Prostate gland (tissue), 2 donors: ENCODE data around the gene B9D1. TPM values are rescaled to one million over a fixed set of nuclear protein-coding genes. Genes with fewer than 3 reads are reported as not detected.

Experiments used
- DNase-seq: peaks from one replicate; pipeline ENCODE4 v3.0.0-alpha.2; 2019; ENCODE audit warnings: low spot score
- H3K27ac ChIP-seq, 2 donors: fragments of 200-600 bp; sonication (generic); 2 replicates each; pipeline ENCODE4 v1.5.1; 2017 to 2019
- H3K27me3 ChIP-seq: fragments of 200-600 bp; sonication (generic); replicated peaks from 2 replicates; pipeline ENCODE4 v1.5.1; 2019; ENCODE audit not compliant: insufficient read depth
- H3K36me3 ChIP-seq, 2 donors: fragments of 200-600 bp; sonication (generic); 1 replicate in 1 of 2; 2 replicates in 1 of 2; pipeline versions ENCODE4 v1.5.1 to v1.8.1; 2017 to 2019
- H3K4me1 ChIP-seq: fragments of 200-600 bp; sonication (generic); replicated peaks from 2 replicates; pipeline ENCODE4 v1.5.1; 2019
- H3K4me3 ChIP-seq, 2 donors: fragments of 200-600 bp; sonication (generic); 2 replicates each; pipeline ENCODE4 v1.5.1; 2017 to 2019
- H3K9me3 ChIP-seq: fragments of 200-600 bp; sonication (generic); 2 replicates; pipeline ENCODE4 v1.5.1; 2017
- CTCF ChIP-seq, 4 experiments: fragments of 200-600 bp in 2 of 4; fragments of 450-650 bp in 2 of 4; sonication (generic) in 2 of 4; IDR thresholded peaks; 1 replicate in 3 of 4; 2 replicates in 1 of 4; pipeline ENCODE4 v1.5.1; 2016 to 2019; ENCODE audit warnings: antibody characterized with exemption in 4 of 4, mild to moderate bottlenecking in 2 of 4, moderate library complexity in 2 of 4
- POLR2A ChIP-seq: fragments of 450-650 bp; IDR thresholded peaks from one replicate; pipeline ENCODE4 v1.6.1; 2016; ENCODE audit warnings: antibody characterized with exemption, mild to moderate bottlenecking
- POLR2AphosphoS5 ChIP-seq: sonication (generic); formaldehyde crosslinking; IDR thresholded peaks from one replicate; pipeline ENCODE4 v1.6.1; 2017; ENCODE audit warnings: antibody characterized with exemption
- WGBS: methylation state at CpG from one replicate; pipeline ENCODE4 v1.1.5; 2018; 5-methylcytosine and 5-hydroxymethylcytosine counted together
- intact Hi-C: fragments of 100-400 bp; cut with DNase I; formaldehyde crosslinking; loops from one replicate; pipeline ENCODE4 v1.14.2; 2022
- total RNA-seq, 2 donors: library from RNA; depleted of rRNA; stranded (reverse); fragments of >200 nt; gene quantifications; one replicate each; pipeline ENCODE4 v1.1.0, GENCODE V29; 2016

Gene B9D1
- 10 to 100 TPM; 15.7 to 28.8 TPM for total RNA-seq

DNA sequence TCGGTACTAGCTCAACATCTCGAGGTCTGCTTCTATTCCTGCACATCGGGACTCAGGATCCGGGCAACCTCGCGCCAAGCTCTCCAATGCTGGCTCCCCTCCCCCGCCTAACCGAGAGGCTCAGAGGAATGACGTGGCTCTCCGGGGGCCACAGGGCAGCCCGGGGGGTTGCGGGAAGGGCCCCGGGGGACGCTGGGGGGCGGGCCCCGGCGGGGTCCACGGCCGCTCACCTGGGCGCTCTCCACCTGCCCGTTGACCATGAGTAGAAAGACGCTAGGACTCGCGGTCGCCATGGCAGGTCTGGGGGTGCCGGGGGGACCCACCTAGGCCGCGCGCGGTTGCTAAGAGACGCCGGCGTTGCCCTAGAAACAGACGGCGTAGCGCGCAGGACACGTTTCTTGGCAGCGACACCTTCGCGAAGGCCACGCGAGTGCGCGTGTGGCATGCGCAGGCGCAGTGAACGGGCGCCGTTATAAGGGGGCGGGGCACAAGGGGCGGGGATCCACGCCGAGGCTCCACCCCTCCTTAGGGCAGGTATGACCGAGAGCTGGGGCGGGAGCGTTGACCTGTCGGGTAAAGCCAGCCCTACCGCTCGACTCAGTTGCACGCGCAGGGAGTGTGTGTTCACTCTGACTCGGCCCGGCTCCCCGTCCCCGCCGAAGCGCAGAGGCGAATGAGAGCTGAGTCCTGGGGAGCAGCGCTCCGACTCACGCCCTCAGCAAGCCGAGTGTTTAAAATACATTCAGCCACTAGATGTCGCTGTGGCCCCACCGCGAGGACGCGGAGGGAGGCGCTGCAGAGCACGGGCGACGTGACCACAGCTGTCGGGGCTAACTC lies at the start of gene B9D1:
B9D1 (minus strand) TSS at position 447 of the 837 bp plus-strand sequence; CDS start at position 293, 154 bp downstream.
- peak; percentile 91 for DNase-seq
- peak within 1 kb of the TSS; percentile 86 to 87 for H3K27ac ChIP-seq
- no peaks in the 10 kb centered on the region for H3K4me1 ChIP-seq
- no peaks in the 10 kb centered on the region for H3K36me3 ChIP-seq
- peak within 1 kb of the TSS; percentile 61 to 69 for H3K4me3 ChIP-seq
- TF ChIP-seq CTCF (IDR thresholded peaks at IDR 0.05) (peak; percentile 98 to 100 (median 100)), POLR2AphosphoS5 (peak; percentile 91), POLR2A (no peak)
- H3K27me3 ChIP-seq = no peaks in the 10 kb centered on the region
- H3K9me3 ChIP-seq = no peaks in the 10 kb centered on the region
- under 1% methylated on average over 72 of the region's 83 CpGs for WGBS
- intact Hi-C loops = loop anchor here (1.0 to 5.0 kb wide), 3 partner anchors 85 to 400 kb away; no protein-coding TSS in a partner anchor

DNA sequence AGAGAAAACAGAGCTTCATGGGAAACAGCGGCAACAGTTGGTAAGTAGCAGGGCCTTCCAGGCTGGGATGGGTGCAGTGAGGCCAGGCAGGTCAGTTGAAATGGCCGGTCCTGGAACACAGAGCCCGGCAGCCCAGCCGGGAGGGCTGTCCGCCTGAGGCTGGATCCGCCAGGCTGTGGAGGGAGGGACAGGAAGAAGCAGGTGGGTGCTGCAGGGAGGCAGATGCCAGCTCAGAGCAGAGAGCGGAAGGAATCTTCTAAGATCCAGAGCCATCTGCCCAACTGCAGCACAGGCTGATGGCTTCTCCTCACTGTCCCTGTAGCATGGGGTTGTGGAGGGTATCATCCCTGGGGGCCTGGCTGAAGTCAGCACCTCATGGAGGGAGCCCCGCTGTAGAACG lies 49.1 kb upstream of the B9D1 start:
- Histone ChIP-seq H3K36me3 (no peaks in the 10 kb centered on the region), H3K9me3 (no peaks in the 10 kb centered on the region), H3K4me1 (no peaks in the 10 kb centered on the region), H3K27ac (peak overlapping the region in 1 of 2 donors; percentile 20), H3K4me3 (peak overlapping the region; percentile 5 to 11), H3K27me3 (no peaks in the 10 kb centered on the region)
- intact Hi-C loops = loop anchor here (2.0 kb wide), 1 partner anchor 33 kb away; no protein-coding TSS in a partner anchor
- 49% methylated on average over 9 of the region's 9 CpGs for WGBS
- no peak for DNase-seq
- no peak for TF ChIP-seq POLR2AphosphoS5
- TF ChIP-seq CTCF (IDR thresholded peaks at IDR 0.05) = no peak
- no peak for TF ChIP-seq POLR2A

DNA sequence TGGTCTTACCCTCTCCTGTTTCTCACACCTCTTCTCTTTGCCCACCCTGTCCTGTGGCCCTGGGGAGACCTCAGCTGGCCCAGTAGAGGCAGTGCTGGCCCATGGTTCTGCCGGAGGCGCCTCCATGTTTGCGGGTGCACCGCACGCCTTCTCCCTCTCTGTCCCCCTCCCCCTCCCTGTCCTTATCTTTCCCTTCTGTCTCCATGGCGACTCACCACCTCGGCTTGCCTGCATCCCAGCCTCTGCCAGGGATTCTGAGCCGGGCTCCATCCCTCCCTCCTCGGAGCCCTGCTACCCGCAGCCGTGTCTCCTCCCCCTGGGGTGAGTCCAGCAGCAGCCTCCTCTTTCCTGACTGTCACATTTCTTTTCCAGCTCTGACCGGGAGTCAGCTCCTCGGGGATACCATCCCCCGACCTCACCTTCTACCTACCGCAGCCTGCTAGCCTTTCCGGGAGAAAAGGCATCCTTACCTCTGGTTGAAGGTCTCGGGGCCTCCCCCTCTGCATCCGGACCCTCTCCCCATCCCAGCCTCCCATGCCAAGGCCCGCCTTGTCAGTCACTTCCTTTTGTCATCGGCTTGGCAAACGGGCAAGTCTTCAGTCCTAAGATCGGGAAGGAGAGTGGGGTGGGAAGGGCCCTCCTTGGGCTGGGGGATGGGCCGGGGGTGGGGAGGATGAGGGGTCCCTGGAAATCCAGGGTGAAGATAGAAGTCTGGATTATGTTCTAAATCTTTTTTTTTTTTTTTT lies 48.5 kb upstream of the B9D1 start, which contains the start of gene RNF112:
RNF112 (plus strand) TSS at position 358 of the 746 bp plus-strand sequence; CDS start at position 535, 177 bp downstream.
- no peak for TF ChIP-seq POLR2AphosphoS5
- no peak for TF ChIP-seq CTCF (IDR thresholded peaks at IDR 0.05)
- TF ChIP-seq POLR2A = no peak
- Histone ChIP-seq H3K36me3 (no peaks in the 10 kb centered on the region), H3K4me1 (no peaks in the 10 kb centered on the region), H3K9me3 (no peaks in the 10 kb centered on the region), H3K27ac (peak within 1 kb of the TSS in 1 of 2 donors; percentile 20), H3K4me3 (peak within 1 kb of the TSS; percentile 5 to 11), H3K27me3 (no peaks in the 10 kb centered on the region)
- DNase-seq = no peak
- intact Hi-C loops = loop anchor here (2.0 kb wide), 1 partner anchor 34 kb away; no protein-coding TSS in a partner anchor
- WGBS = 21% methylated on average over 23 of the region's 23 CpGs

GRCh38 chr17:19410091-19410490 lies 47.6 kb upstream of the B9D1 start:
- Histone ChIP-seq H3K9me3 (no peaks in the 10 kb centered on the region), H3K27ac (no peak overlapping the region), H3K4me1 (no peaks in the 10 kb centered on the region), H3K36me3 (no peaks in the 10 kb centered on the region), H3K4me3 (no peak overlapping the region), H3K27me3 (no peaks in the 10 kb centered on the region)
- intact Hi-C loops = loop anchor here (2.0 kb wide), 1 partner anchor 35 kb away; no protein-coding TSS in a partner anchor
- 91% methylated on average over 6 of the region's 6 CpGs for WGBS
- no peak for DNase-seq
- no peak for TF ChIP-seq CTCF (IDR thresholded peaks at IDR 0.05)
- no peak for TF ChIP-seq POLR2AphosphoS5
- TF ChIP-seq POLR2A = no peak
